ENCODE measurements around the gene NLRP7. TPM values are rescaled to one million over a fixed set of nuclear protein-coding genes. Genes with fewer than 3 reads are reported as not detected.
"Not testable (repeated sequence)": the region's sequence is repeated elsewhere in the genome, so short reads cannot be mapped to it uniquely, and the experiment has no call there.

NLRP7 gene
- total RNA-seq, 2 experiments from 2014 or later: not detected

DNA sequence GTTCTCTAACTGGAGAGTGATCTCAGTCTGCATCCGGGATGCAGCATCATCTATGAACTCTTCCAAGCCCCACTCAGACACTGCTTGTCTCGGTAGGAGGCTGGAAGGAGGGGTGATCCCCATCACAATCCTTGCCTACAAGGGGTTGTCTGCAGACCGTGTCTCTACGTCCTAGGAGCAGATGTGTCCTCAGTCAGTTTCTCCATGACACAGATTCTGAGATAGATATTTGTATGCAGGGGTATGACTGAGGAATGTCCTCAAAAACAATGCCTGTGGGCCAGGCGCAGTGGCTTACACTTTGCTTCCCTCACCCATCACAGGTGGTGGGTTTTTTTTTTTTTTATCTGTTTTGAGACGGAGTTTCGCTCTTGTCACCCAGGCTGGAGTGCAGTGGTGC is 40.5 kb downstream of the NLRP7 start:
- intact Hi-C loops (cut with micrococcal nuclease): no loop called here
- Mint-ChIP-seq H3K27me3 (ENCODE audit: low read depth) (peaks cover 9% of the 10 kb centered on the region), H3K36me3 (ENCODE audit: low read depth) (peaks cover 2% of the 10 kb centered on the region), H3K4me1 (ENCODE audit: low read depth) (no peaks in the 10 kb centered on the region), H3K27ac (no peak overlapping the region), H3K4me3 (no peak overlapping the region), H3K9me3 (no peaks in the 10 kb centered on the region)
- CTCF ChIA-PET: no interaction called here
- no peak for DNase-seq

GRCh38 chr19:54905803-54906511 is 41.4 kb downstream of the NLRP7 start, which contains the start of gene NCR1:
NCR1 (plus strand) TSS chr19:54906148; CDS start chr19:54906188, 40 bp downstream.
- no peaks in the 10 kb centered on the region for H3K9me3 Mint-ChIP-seq
- CTCF ChIA-PET: no interaction called here
- peaks cover 2% of the 10 kb centered on the region for H3K36me3 Mint-ChIP-seq (ENCODE audit: low read depth)
- intact Hi-C loops (cut with micrococcal nuclease): no loop called here
- no peak for DNase-seq
- H3K27ac Mint-ChIP-seq: no peak within 1 kb of the TSS
- H3K4me3 Mint-ChIP-seq: no peak within 1 kb of the TSS
- H3K27me3 Mint-ChIP-seq (ENCODE audit: low read depth): peaks cover 9% of the 10 kb centered on the region
- no peaks in the 10 kb centered on the region for H3K4me1 Mint-ChIP-seq (ENCODE audit: low read depth)

DNA sequence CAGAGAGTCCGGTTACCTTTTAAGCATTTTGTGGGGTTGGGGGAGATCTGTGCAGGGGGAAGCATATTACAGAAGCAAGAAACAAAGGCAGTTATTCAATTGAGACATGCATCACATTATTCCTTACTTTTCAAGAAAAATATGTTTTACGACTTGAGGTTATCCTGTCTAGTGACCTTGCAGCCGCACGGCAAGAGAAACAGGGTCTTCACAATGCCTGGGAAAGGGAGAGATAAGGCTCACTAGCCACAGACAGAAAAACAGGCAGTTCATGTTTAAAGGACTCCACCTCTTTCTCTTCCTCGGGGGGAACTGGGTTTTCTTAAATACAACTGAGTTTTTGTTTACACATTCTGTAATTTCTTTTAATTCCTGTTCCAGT is 41.9 kb downstream of the NLRP7 start:
- intact Hi-C loops (cut with micrococcal nuclease): no loop called here

DNA sequence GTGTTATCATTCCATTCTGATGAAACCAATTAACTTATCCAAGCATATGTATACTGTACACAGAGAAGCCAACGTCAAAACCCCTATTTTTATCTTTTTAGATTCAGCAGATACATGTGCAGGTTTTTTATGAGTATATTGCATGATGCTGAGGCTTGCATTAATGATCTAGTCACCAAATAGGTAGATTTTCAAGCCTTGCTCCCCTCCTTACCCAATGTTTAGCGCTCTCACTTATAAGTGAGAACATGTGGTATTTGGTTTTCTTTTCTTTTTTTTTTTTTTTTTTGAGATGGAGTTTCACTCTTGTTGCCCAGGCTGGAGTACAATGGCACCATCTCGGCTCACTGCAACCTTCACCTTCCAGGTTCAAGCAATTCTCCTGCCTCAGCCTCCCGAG is 43.1 kb downstream of the NLRP7 start:
- H3K4me3 Mint-ChIP-seq; H3K27me3 Mint-ChIP-seq (ENCODE audit: low read depth); H3K36me3 Mint-ChIP-seq (ENCODE audit: low read depth); DNase-seq; H3K27ac Mint-ChIP-seq; CTCF ChIA-PET; H3K9me3 Mint-ChIP-seq; H3K4me1 Mint-ChIP-seq (ENCODE audit: low read depth); intact Hi-C loops (cut with micrococcal nuclease): not testable (repeated sequence)

More for the DNA sequence above, 41.9 kb downstream of the NLRP7 start:
- Mint-ChIP-seq H3K27me3 (ENCODE audit: low read depth) (peaks cover 7% of the 10 kb centered on the region), H3K27ac (no peak overlapping the region), H3K9me3 (no peaks in the 10 kb centered on the region), H3K36me3 (ENCODE audit: low read depth) (peaks cover 2% of the 10 kb centered on the region), H3K4me1 (ENCODE audit: low read depth) (no peaks in the 10 kb centered on the region), H3K4me3 (no peak overlapping the region)
- CTCF ChIA-PET: no interaction called here
- no peak for DNase-seq

DNA sequence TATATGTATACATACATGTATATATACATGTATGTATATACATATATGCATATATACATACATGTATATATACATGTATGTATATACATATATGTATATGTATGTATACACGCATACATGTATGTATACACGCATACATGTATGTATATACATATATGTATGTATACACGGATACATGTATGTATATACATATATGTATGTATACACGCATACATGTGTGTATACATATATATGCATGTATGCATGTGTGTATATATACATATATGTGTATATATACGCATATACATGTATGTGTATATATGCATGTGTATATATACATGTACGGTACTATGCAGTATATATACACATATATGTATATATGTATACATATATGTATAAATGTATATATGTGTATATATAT is 44.0 kb downstream of the NLRP7 start:
- intact Hi-C loops (cut with micrococcal nuclease): no loop called here
- Mint-ChIP-seq H3K27ac (no peak overlapping the region), H3K9me3 (no peaks in the 10 kb centered on the region), H3K4me3 (no peak overlapping the region), H3K27me3 (ENCODE audit: low read depth) (peaks cover 16% of the 10 kb centered on the region), H3K36me3 (ENCODE audit: low read depth) (no peaks in the 10 kb centered on the region), H3K4me1 (ENCODE audit: low read depth) (no peaks in the 10 kb centered on the region)
- no peak for DNase-seq
- CTCF ChIA-PET: no interaction called here

DNA sequence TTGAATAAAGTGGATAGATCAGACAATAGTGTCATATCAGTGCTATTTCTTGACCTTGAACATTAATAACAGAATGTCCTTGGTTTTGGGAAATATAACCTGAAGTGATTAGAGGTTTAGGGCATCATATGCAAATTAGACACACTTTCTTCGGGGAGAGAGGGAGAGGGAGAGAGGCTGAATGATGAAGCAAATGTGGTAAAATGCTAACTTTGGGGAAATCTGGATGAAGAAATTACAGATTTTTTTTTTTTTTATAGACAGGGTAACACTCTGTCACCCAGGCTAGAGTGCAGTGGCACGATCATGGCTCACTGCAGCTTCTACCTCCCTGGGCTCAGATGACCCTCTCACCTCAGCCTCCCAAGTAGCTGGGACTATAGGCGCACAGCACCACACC is 45.3 kb downstream of the NLRP7 start:
- Mint-ChIP-seq H3K27me3 (ENCODE audit: low read depth) (peaks cover 16% of the 10 kb centered on the region), H3K9me3 (no peaks in the 10 kb centered on the region), H3K4me1 (ENCODE audit: low read depth) (no peaks in the 10 kb centered on the region), H3K36me3 (ENCODE audit: low read depth) (no peaks in the 10 kb centered on the region), H3K4me3 (no peak overlapping the region), H3K27ac (no peak overlapping the region)
- intact Hi-C loops (cut with micrococcal nuclease): no loop called here
- DNase-seq: no peak
- CTCF ChIA-PET: no interaction called here

DNA sequence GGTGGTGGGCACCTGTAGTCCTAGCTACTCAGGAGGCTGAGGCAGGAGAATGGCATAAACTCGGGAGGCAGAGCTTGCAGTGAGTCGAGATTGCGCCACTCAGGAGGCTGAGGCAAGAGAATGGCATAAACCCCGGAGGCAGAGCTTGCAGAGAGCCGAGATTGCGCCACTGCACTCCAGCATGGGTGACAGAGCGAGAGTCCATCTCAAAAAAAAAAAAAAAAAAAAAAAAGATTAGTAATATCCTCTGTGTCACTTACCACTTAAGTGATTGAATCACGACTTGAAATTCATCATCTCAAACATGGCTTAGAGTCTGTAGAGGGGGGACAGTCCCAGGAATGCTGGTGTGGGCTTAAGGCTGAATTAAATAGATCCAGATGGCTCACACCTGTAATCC is 46.2 kb downstream of the NLRP7 start:
- DNase-seq; H3K27ac Mint-ChIP-seq; H3K4me3 Mint-ChIP-seq; H3K36me3 Mint-ChIP-seq (ENCODE audit: low read depth); intact Hi-C loops (cut with micrococcal nuclease); H3K9me3 Mint-ChIP-seq; H3K4me1 Mint-ChIP-seq (ENCODE audit: low read depth); CTCF ChIA-PET: not testable (repeated sequence)
- H3K27me3 Mint-ChIP-seq (ENCODE audit: low read depth): peaks cover 13% of the 10 kb centered on the region

DNA sequence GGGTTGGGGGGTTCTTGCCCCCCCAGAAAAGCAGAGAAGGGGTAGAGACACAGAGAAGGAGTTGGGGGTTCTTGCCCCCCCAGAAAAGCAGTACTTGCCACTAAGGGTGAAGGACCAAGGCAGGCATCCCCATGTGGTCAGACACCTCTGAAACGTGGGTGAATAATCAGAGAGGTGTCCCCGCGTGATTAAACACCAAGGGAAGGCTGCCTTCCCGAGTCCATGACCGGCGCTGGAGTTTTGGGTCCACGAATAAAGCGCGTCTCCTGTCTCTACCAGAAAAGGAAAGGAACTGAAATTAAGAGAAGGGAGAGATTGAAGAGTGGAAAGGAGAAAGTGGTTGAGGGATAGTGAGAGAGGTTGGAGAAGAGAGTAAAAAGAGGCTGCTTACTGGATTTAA is 47.7 kb downstream of the NLRP7 start:
- H3K9me3 Mint-ChIP-seq; CTCF ChIA-PET; H3K27me3 Mint-ChIP-seq (ENCODE audit: low read depth); H3K36me3 Mint-ChIP-seq (ENCODE audit: low read depth); DNase-seq; H3K27ac Mint-ChIP-seq; H3K4me3 Mint-ChIP-seq; intact Hi-C loops (cut with micrococcal nuclease); H3K4me1 Mint-ChIP-seq (ENCODE audit: low read depth): not testable (repeated sequence)

- H3K4me3 Mint-ChIP-seq; H3K27me3 Mint-ChIP-seq (ENCODE audit: low read depth); CTCF ChIA-PET; H3K4me1 Mint-ChIP-seq (ENCODE audit: low read depth); H3K9me3 Mint-ChIP-seq; H3K36me3 Mint-ChIP-seq (ENCODE audit: low read depth); DNase-seq; intact Hi-C loops (cut with micrococcal nuclease); H3K27ac Mint-ChIP-seq: not testable (repeated sequence)
Observed at GRCh38 chr19:54898685-54899084, 48.6 kb downstream of the NLRP7 start.

GRCh38 chr19:54896036-54896435 is 51.3 kb downstream of the NLRP7 start:
- Mint-ChIP-seq H3K4me3 (no peak overlapping the region), H3K36me3 (ENCODE audit: low read depth) (no peaks in the 10 kb centered on the region), H3K4me1 (ENCODE audit: low read depth) (no peaks in the 10 kb centered on the region), H3K27ac (no peak overlapping the region), H3K27me3 (ENCODE audit: low read depth) (peaks cover 9% of the 10 kb centered on the region), H3K9me3 (no peaks in the 10 kb centered on the region)
- intact Hi-C loops (cut with micrococcal nuclease): no loop called here
- no peak for DNase-seq
- CTCF ChIA-PET: no interaction called here

- H3K27me3 Mint-ChIP-seq (ENCODE audit: low read depth); H3K36me3 Mint-ChIP-seq (ENCODE audit: low read depth); H3K27ac Mint-ChIP-seq; H3K4me3 Mint-ChIP-seq; CTCF ChIA-PET; DNase-seq; H3K9me3 Mint-ChIP-seq; intact Hi-C loops (cut with micrococcal nuclease); H3K4me1 Mint-ChIP-seq (ENCODE audit: low read depth): not testable (repeated sequence)
Observed at GRCh38 chr19:54894106-54894505, 53.2 kb downstream of the NLRP7 start.

DNA sequence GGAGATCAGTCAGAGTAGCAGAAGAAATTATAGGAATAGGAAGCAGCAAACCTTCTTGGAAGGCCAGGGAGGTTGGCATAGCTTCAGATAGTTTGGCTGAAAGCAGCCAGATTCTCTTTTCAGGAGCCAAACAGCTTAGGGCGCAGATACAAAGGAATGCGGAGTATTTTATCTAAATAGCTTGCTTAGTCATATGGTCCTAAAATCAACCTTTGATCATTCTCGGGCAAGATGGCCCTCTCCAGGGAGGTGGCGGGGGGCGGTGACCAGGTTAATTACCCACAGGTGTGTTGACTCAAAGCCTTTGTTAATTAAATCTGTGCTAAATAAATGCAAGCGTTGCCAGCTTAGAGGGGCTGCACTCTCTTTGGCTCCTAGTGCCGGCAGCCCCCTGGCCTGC is 53.9 kb downstream of the NLRP7 start:
- Mint-ChIP-seq H3K27ac (no peak overlapping the region), H3K36me3 (ENCODE audit: low read depth) (no peaks in the 10 kb centered on the region), H3K4me3 (no peak overlapping the region), H3K4me1 (ENCODE audit: low read depth) (no peaks in the 10 kb centered on the region), H3K27me3 (ENCODE audit: low read depth) (peaks cover 2% of the 10 kb centered on the region), H3K9me3 (no peaks in the 10 kb centered on the region)
- CTCF ChIA-PET: no interaction called here
- DNase-seq: no peak
- intact Hi-C loops (cut with micrococcal nuclease): no loop called here

DNA sequence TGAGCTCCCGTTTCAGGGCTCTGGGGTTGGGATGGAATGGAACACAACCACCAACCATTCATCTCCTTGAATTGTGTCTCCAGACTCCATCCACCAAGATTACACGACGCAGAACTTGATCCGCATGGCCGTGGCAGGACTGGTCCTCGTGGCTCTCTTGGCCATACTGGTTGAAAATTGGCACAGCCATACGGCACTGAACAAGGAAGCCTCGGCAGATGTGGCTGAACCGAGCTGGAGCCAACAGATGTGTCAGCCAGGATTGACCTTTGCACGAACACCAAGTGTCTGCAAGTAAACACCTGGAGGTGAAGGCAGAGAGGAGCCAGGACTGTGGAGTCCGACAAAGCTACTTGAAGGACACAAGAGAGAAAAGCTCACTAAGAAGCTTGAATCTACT is 57.8 kb downstream of the NLRP7 start:
- Mint-ChIP-seq H3K27me3 (ENCODE audit: low read depth) (peaks cover 4% of the 10 kb centered on the region), H3K27ac (no peak overlapping the region), H3K4me3 (no peak overlapping the region), H3K36me3 (ENCODE audit: low read depth) (no peaks in the 10 kb centered on the region), H3K4me1 (ENCODE audit: low read depth) (no peaks in the 10 kb centered on the region), H3K9me3 (no peaks in the 10 kb centered on the region)
- no peak for DNase-seq
- intact Hi-C loops (cut with micrococcal nuclease): no loop called here
- CTCF ChIA-PET: no interaction called here

All from activated naive CD4-positive, alpha-beta T cell treated with anti-CD3 and anti-CD28 coated beads for 36 hours (primary cell).